Neural crest cell (in vitro differentiated cells): ENCODE data around the gene MARCO. TPM values are rescaled to one million over a fixed set of nuclear protein-coding genes. Genes with fewer than 3 reads are reported as not detected.

Source experiments
- DNase-seq: peaks from one replicate; pipeline ENCODE4 v3.0.0; 2021; ENCODE audit warnings: low read depth, mixed read lengths, low spot score
- H3K27ac Mint-ChIP-seq: one replicate; pipeline ENCODE4 v1.8.0; 2021; ENCODE audit warnings: mild to moderate bottlenecking, mixed read lengths; ENCODE audit not compliant: unreplicated experiment
- H3K27me3 Mint-ChIP-seq: 2 replicates; pipeline ENCODE4 v1.8.0; 2021; ENCODE audit warnings: low read depth, mild to moderate bottlenecking, mixed read lengths
- H3K36me3 Mint-ChIP-seq: 2 replicates; pipeline ENCODE4 v1.8.0; 2021; ENCODE audit warnings: low read depth, mild to moderate bottlenecking, mixed read lengths
- H3K4me1 Mint-ChIP-seq: 2 replicates; pipeline ENCODE4 v1.8.0; 2021; ENCODE audit warnings: mixed read lengths
- H3K4me3 Mint-ChIP-seq: one replicate; pipeline ENCODE4 v1.8.0; 2021; ENCODE audit warnings: mild to moderate bottlenecking, mixed read lengths
- H3K9me3 Mint-ChIP-seq: 2 replicates; pipeline ENCODE4 v1.8.0; 2021; ENCODE audit warnings: mixed read lengths
- long read RNA-seq: library from polyadenylated mRNA; unstranded; transcript quantifications from one replicate; pipeline ENCODE4 v2.0.0, GENCODE V29; 2020
- total RNA-seq: library from RNA; stranded (reverse); gene quantifications from 2 replicates; pipeline ENCODE4 v1.2.1, GENCODE V29; 2021
- TF ChIP-seq, protein P1 (sequence below): fragments of 200-600 bp; sonication (generic); conservative IDR thresholded peaks from 2 replicates; pipeline ENCODE4 v1.5.0; 2021; ENCODE audit warnings: antibody characterized with exemption, mild to moderate bottlenecking

Gene MARCO, protein sequence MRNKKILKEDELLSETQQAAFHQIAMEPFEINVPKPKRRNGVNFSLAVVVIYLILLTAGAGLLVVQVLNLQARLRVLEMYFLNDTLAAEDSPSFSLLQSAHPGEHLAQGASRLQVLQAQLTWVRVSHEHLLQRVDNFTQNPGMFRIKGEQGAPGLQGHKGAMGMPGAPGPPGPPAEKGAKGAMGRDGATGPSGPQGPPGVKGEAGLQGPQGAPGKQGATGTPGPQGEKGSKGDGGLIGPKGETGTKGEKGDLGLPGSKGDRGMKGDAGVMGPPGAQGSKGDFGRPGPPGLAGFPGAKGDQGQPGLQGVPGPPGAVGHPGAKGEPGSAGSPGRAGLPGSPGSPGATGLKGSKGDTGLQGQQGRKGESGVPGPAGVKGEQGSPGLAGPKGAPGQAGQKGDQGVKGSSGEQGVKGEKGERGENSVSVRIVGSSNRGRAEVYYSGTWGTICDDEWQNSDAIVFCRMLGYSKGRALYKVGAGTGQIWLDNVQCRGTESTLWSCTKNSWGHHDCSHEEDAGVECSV
- total RNA-seq = 0.54 TPM in 1 of 2 replicates, not detected in the other
- long read RNA-seq, partial matches to known transcripts = 0 of 1 reads
- long read RNA-seq, other reads (novel, unspliced or antisense) = 1 of 1 reads

DNA sequence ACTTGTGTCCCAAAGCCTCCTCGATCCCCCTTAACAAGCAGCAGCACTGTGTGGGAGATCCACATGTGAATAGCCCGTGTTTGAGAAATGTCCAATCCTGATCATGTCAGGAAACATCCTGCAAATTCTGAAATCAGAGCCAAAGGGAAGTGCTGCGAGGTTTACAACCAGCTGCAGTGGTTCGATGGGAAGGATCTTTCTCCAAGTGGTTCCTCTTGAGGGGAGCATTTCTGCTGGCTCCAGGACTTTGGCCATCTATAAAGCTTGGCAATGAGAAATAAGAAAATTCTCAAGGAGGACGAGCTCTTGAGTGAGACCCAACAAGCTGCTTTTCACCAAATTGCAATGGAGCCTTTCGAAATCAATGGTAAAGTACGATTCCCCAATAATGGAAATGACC, at the start of gene MARCO:
TSS of gene MARCO (plus strand) at position 164 of the 400 bp plus-strand sequence. CDS start at position 271, 107 bp downstream.
- Mint-ChIP-seq H3K9me3 (no peaks in the 10 kb centered on the region), H3K36me3 (no peaks in the 10 kb centered on the region), H3K4me3 (no peak within 1 kb of the TSS), H3K27me3 (peaks cover 38% of the 10 kb centered on the region), H3K4me1 (no peaks in the 10 kb centered on the region), H3K27ac (no peak within 1 kb of the TSS)
- TF ChIP-seq, protein P1, sequence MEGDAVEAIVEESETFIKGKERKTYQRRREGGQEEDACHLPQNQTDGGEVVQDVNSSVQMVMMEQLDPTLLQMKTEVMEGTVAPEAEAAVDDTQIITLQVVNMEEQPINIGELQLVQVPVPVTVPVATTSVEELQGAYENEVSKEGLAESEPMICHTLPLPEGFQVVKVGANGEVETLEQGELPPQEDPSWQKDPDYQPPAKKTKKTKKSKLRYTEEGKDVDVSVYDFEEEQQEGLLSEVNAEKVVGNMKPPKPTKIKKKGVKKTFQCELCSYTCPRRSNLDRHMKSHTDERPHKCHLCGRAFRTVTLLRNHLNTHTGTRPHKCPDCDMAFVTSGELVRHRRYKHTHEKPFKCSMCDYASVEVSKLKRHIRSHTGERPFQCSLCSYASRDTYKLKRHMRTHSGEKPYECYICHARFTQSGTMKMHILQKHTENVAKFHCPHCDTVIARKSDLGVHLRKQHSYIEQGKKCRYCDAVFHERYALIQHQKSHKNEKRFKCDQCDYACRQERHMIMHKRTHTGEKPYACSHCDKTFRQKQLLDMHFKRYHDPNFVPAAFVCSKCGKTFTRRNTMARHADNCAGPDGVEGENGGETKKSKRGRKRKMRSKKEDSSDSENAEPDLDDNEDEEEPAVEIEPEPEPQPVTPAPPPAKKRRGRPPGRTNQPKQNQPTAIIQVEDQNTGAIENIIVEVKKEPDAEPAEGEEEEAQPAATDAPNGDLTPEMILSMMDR = no peak
- no peak for DNase-seq

DNA sequence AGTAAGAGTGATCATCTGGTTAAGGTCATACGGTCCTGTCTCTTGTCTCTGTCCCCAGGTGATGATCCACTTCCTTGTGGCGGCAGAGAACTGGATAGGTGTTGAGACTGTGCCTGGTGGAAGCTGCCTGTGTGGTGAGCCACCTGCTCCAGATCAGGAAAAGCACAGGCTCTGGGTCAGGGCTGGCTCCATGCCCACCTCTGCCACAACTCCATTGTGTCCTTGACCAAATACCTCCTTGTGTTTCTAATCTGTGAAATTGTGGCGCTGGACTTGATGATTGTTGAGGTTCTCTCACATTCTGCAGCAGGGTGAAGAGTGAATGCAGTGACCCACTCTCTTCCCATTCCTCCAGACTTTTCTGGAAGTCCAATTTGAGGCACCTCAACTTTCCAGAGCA, 48.9 kb upstream of the MARCO start:
- peaks cover 2% of the 10 kb centered on the region for H3K36me3 Mint-ChIP-seq
- TF ChIP-seq, protein P1 = no peak
- peaks cover 8% of the 10 kb centered on the region for H3K27me3 Mint-ChIP-seq
- H3K4me3 Mint-ChIP-seq = no peak overlapping the region
- peaks cover 6% of the 10 kb centered on the region for H3K9me3 Mint-ChIP-seq
- H3K4me1 Mint-ChIP-seq = no peaks in the 10 kb centered on the region
- H3K27ac Mint-ChIP-seq = no peak overlapping the region
- DNase-seq = no peak

DNA sequence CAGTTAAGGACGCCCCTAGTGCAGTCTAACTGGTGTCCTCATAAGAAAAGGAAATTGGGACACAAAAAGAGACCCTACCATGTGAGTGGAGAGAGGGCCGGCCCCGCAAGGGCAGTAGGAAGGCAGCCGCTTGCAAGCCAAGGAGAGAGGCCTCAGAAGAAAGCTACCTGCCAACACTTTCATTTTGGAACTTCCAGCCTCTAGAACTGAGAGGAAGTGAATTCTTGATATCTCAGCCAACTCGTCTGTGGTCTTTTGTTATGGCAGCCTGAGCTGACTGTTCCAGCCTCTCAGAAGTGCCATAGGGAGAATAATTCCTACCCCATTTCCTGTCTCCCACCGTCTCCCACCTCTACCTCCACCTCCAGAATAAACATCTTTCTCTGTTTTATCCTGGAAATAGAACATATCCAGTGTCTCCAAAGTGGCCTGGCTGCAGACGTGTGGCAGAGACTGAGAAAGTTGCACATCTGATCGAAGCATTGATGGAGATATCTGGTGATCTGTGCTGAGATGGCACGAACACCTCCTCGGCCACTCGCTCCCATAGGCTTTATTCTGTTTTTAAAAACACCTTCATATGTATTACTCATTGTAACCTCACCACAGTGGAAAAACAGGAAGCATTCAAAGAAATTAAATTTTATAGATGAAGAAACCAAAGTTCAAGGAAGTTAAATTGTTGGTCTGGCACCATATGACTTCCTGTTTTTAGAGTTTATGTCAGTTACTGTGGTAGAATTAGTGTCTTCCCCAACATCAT, 39.5 kb upstream of the MARCO start:
- H3K27ac Mint-ChIP-seq = no peak overlapping the region
- no peak overlapping the region for H3K4me3 Mint-ChIP-seq
- peaks cover 8% of the 10 kb centered on the region for H3K4me1 Mint-ChIP-seq
- no peaks in the 10 kb centered on the region for H3K9me3 Mint-ChIP-seq
- no peaks in the 10 kb centered on the region for H3K36me3 Mint-ChIP-seq
- TF ChIP-seq, protein P1 = no peak
- peaks cover 2% of the 10 kb centered on the region for H3K27me3 Mint-ChIP-seq
- no peak for DNase-seq

DNA sequence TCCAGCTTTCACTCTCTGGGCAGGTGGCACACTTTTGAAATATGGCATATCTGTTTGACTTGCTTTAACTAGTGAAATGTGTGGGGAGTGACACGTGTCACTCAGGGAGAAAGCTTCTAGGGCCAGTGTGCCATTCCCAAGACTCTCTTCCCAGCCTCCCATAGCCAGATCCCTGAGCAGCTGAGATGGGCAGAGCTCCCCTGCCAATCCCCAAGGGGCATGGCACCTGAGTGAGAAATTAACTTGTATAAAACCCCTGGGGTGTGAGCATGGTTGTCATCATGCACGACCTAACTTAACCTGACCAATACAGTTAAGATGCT, 39.0 kb upstream of the MARCO start:
- DNase-seq = no peak
- peaks cover 2% of the 10 kb centered on the region for H3K27me3 Mint-ChIP-seq
- H3K4me1 Mint-ChIP-seq = peaks cover 11% of the 10 kb centered on the region
- no peaks in the 10 kb centered on the region for H3K36me3 Mint-ChIP-seq
- no peaks in the 10 kb centered on the region for H3K9me3 Mint-ChIP-seq
- TF ChIP-seq, protein P1 = no peak
- no peak overlapping the region for H3K27ac Mint-ChIP-seq
- H3K4me3 Mint-ChIP-seq = no peak overlapping the region

DNA sequence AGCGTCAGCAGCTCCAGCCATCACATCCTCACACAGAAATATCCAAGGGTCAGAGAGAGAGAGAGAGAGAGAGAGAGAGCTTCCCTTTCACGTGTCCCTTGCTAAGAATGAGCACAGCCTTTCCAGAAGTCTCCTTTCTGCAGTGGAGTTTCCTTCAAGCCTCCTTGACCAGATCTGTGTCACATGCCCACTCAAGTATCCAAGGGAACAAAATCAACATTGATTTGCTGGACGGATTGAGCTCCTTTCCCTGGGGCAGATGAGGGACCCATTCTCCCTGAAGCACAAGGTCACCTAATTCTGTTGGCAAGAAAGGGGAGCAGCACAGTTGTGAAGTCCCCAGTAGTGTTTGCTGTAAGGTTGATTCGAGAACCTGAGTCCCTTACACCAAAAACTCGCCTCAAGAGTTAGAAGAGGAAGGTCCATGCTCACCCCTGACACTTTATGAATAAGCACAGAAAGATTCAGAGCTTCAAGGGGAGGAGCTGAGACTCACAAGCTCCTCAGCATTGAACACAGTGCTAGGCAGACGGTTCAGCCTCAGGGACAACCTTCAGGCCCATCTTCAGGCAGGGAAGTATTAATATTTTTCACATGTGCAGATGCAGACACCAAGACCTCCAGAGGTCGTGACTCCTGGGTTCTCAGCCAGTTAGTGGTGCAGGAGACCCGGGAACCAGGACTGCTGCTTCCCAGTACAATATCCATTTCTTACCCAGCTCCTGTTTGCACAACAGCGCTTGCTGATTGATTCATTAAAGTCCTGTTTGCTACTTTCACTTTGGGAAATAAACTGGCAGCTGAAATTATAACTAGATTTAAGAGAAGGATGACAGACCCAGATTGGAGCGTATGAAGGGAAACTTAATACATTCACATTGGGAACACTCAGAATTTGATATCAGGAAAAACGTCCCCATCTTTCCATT, 38.2 kb upstream of the MARCO start:
- no peaks in the 10 kb centered on the region for H3K9me3 Mint-ChIP-seq
- no peaks in the 10 kb centered on the region for H3K36me3 Mint-ChIP-seq
- H3K4me1 Mint-ChIP-seq = peaks cover 14% of the 10 kb centered on the region
- DNase-seq = no peak
- peaks cover 2% of the 10 kb centered on the region for H3K27me3 Mint-ChIP-seq
- H3K4me3 Mint-ChIP-seq = no peak overlapping the region
- H3K27ac Mint-ChIP-seq = no peak overlapping the region
- TF ChIP-seq, protein P1 = no peak
